ENCODE results near the gene IL36RN. TPM values are rescaled to one million over a fixed set of nuclear protein-coding genes. Genes with fewer than 3 reads are reported as not detected.

IL36RN gene
- total RNA-seq, 4 donors from 2014 or later, result not detected

DNA sequence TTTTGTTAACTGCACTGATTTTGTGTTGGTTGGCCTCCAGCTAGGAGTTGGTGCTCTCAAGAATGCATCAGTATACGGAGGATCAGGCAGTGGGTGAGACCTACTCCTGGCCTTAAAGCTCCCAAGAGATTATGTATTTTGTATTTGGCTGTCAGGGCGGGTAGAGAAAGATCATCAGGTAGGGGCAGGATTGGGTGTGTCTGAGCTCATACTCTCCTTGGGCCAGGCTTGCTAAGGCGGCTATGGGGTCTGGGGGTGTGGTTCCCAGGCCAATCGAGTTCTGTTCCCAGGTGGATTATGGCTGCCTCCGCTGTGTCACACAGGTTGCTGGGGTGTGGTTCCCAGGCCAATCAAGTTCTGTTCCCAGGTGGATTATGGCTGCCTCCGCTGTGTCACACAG, 39.5 kb downstream of the IL36RN start:
- Histone ChIP-seq H3K27me3 (no peaks in the 10 kb centered on the region), H3K27ac (no peak overlapping the region), H3K9me3 (no peaks in the 10 kb centered on the region), H3K4me1 (no peaks in the 10 kb centered on the region), H3K4me3 (no peak overlapping the region), H3K36me3 (no peaks in the 10 kb centered on the region)
- in situ Hi-C loops (cut with MboI; ENCODE audit: low sequenced_read_pairs in 4 of 4), result no loop called here
- intact Hi-C loops (cut with DNase I; ENCODE audit: low total_unique reads), result no loop called here
- ATAC-seq (no peak), DNase-seq (no peak)
- TF ChIP-seq, protein P1, sequence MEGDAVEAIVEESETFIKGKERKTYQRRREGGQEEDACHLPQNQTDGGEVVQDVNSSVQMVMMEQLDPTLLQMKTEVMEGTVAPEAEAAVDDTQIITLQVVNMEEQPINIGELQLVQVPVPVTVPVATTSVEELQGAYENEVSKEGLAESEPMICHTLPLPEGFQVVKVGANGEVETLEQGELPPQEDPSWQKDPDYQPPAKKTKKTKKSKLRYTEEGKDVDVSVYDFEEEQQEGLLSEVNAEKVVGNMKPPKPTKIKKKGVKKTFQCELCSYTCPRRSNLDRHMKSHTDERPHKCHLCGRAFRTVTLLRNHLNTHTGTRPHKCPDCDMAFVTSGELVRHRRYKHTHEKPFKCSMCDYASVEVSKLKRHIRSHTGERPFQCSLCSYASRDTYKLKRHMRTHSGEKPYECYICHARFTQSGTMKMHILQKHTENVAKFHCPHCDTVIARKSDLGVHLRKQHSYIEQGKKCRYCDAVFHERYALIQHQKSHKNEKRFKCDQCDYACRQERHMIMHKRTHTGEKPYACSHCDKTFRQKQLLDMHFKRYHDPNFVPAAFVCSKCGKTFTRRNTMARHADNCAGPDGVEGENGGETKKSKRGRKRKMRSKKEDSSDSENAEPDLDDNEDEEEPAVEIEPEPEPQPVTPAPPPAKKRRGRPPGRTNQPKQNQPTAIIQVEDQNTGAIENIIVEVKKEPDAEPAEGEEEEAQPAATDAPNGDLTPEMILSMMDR (IDR thresholded peaks at IDR 0.05 in 4 of 5, conservative IDR thresholded peaks at IDR 0.05 in 1 of 5), result no peak
- TF ChIP-seq POLR2A (IDR thresholded peaks at IDR 0.05), result no peak

DNA sequence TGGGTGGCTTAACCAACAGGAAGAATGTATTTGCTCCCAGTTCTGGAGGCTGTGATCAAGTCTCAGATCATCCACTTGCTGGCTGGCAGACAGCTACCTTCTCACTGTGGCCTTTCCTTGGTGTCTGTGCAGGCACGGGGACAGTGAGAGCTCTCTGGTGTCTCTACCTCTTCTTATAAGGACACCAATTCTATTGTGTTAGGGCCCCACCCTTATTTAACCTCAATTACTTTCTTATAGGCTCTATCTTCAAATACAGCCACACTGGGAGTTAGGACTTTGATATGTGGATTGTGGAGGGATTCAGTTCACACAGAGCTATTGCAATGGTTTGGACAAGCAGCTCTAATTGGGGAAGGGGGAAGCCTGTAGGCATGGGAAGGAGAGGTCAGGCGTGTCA, 43.1 kb downstream of the IL36RN start:
- Histone ChIP-seq H3K9me3 (no peaks in the 10 kb centered on the region), H3K27me3 (no peaks in the 10 kb centered on the region), H3K4me3 (no peak overlapping the region), H3K36me3 (no peaks in the 10 kb centered on the region), H3K27ac (no peak overlapping the region), H3K4me1 (no peaks in the 10 kb centered on the region)
- DNase-seq (no peak), ATAC-seq (no peak)
- intact Hi-C loops (cut with DNase I; ENCODE audit: low total_unique reads), result no loop called here
- in situ Hi-C loops (cut with MboI; ENCODE audit: low sequenced_read_pairs in 4 of 4), result no loop called here
- TF ChIP-seq, protein P1 (IDR thresholded peaks at IDR 0.05 in 4 of 5, conservative IDR thresholded peaks at IDR 0.05 in 1 of 5), result no peak
- TF ChIP-seq POLR2A (IDR thresholded peaks at IDR 0.05), result no peak

DNA sequence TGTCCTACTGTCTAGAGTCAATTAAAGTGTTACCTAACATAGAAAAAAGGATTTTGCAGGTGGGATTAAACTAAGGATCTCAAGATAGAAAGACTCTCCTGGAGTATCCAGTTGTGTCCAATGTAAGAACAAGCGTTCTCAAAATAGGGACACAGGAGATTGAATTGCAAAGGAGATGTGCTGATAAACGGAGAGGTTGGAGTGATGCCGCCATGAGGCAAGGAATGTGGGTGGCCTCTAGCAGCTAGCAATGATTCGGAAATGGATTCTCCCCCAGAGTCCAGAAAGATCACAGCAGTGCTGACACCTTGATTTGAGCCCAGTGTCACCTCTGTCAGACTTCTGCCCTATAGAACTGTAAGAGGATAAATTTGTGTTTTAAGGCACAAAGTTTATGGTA, 44.3 kb downstream of the IL36RN start:
- Histone ChIP-seq H3K27ac (no peak overlapping the region), H3K4me3 (no peak overlapping the region), H3K4me1 (no peaks in the 10 kb centered on the region), H3K9me3 (no peaks in the 10 kb centered on the region), H3K36me3 (no peaks in the 10 kb centered on the region), H3K27me3 (no peaks in the 10 kb centered on the region)
- TF ChIP-seq, protein P1 (IDR thresholded peaks at IDR 0.05 in 4 of 5, conservative IDR thresholded peaks at IDR 0.05 in 1 of 5), result no peak
- no peak for TF ChIP-seq POLR2A (IDR thresholded peaks at IDR 0.05)
- ATAC-seq (no peak), DNase-seq (no peak)
- intact Hi-C loops (cut with DNase I; ENCODE audit: low total_unique reads), result no loop called here
- in situ Hi-C loops (cut with MboI; ENCODE audit: low sequenced_read_pairs in 4 of 4), result no loop called here

DNA sequence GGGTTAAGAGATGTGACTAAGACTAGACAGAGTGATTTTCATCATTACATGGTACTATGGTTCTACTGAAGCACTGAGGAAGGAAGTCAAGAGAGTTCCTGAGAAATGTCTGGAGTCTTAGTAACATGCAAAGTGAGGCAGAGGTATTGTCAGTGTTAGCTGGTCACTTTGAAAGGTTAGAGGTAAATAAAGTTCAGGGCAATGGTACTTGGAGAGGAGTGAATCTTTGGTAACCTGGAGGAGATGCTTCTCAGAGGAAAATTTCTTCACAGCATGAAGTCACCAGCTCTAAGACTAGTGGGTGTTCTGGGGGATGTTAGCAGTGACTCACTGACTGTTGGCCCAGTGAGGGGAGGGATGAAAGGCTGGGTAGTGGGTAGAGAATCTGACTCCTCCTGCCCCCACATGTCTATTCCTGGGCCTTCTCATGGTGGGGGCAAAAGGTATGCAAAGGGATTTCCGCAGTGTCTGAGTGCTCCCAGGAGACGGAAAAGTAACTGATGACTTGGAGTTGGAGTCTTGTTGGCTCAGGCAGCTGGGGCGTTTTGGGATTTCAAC, 45.1 kb downstream of the IL36RN start:
- in situ Hi-C loops (cut with MboI; ENCODE audit: low sequenced_read_pairs in 4 of 4) (no loop called here), intact Hi-C loops (cut with DNase I; ENCODE audit: low total_unique reads) (no loop called here)
- no peak overlapping the region for H3K27ac ChIP-seq
- H3K36me3 ChIP-seq, result no peaks in the 10 kb centered on the region
- TF ChIP-seq, protein P1 (IDR thresholded peaks at IDR 0.05 in 4 of 5, conservative IDR thresholded peaks at IDR 0.05 in 1 of 5), result no peak
- no peak for TF ChIP-seq POLR2A (IDR thresholded peaks at IDR 0.05)
- DNase-seq, result no peak
- no peaks in the 10 kb centered on the region for H3K4me1 ChIP-seq
- no peak for ATAC-seq
- H3K9me3 ChIP-seq, result no peaks in the 10 kb centered on the region
- H3K4me3 ChIP-seq, result no peak overlapping the region
- no peaks in the 10 kb centered on the region for H3K27me3 ChIP-seq

Measured in gastrocnemius medialis (tissue), 4 donors.